Measurements from ENCODE around the gene CCDC6.

The CCDC6 gene

DNA sequence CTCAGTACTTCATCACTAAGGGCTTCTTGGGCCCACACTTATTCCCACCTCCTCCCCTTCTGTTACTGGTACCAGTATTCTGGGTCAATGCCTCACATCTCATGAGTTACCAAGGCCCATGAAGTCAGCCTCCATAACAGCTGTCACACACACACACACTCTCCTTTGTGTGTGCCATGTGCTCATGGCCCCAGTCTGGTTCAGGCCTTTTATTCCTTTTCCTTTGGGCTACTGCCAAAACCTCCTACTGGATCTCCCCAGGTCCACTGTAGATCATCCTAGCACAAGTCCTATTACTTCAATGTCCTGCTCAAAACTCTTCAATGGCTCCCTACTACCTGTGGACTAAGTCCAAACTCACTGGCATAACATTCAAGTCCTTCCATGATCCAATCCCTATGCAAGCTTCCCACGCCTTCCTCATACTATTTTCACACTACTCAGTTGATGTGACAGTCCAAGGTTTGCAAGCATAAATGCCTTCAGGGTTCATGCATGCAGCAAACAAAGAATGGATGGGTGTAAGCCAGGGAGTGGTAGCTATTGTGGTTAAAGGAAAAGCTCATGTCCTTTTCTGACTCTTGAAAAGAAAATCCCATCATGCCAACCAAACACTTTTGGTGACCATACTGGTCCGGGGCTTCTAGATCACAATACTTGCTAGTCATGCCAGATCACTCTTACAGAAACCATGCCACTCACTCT lies 68.1 kb downstream of the CCDC6 start:
- peaks cover 19 to 42% (median 37%) of the 10 kb centered on the region in 4 experiments for H3K4me1 ChIP-seq (ENCODE audit: control extremely low read depth in 1 of 4, control insufficient read depth in 4 of 4, insufficient read depth in 4 of 4, low read length in 3 of 4)
- H3K27me3 ChIP-seq (replicated peaks in 2 of 5; ENCODE audit: control insufficient read depth in 4 of 5, insufficient read depth in 5 of 5, low read length in 4 of 5), result no peaks in the 10 kb centered on the region
- no peak for DNase-seq
- H3K36me3 ChIP-seq (ENCODE audit: control insufficient read depth in 4 of 4, insufficient read depth in 4 of 4, low read length in 3 of 4), result peaks cover 0 to 15% (median 2%) of the 10 kb centered on the region in 4 experiments
- ChIA-PET POLR2A (no interaction called here), CTCF (interaction anchor here (0.7 to 10.0 kb wide), 10 partner anchors 7 to 70 kb away, joined by 3 to 67 read pairs (median 4); partner anchors contain the start of gene CCDC6)
- 100% methylated on average over 1 of the region's 2 CpGs for WGBS (ENCODE audit: insufficient coverage)
- H3K9me3 ChIP-seq (ENCODE audit: control extremely low read depth in 1 of 5, control insufficient read depth in 4 of 5, insufficient read depth in 2 of 5, low read depth in 1 of 5, low read length in 4 of 5), result no peaks in the 10 kb centered on the region
- H3K4me3 ChIP-seq (ENCODE audit: control insufficient read depth in 1 of 7, extremely low read depth in 1 of 7, insufficient read depth in 4 of 7, low read depth in 2 of 7, low read length in 6 of 7), result no peak overlapping the region
- H3K27ac ChIP-seq (ENCODE audit: insufficient read depth in 1 of 2, low read depth in 1 of 2, low read length in 2 of 2, poor library complexity in 1 of 2, severe bottlenecking in 2 of 2), result no peak overlapping the region

DNA sequence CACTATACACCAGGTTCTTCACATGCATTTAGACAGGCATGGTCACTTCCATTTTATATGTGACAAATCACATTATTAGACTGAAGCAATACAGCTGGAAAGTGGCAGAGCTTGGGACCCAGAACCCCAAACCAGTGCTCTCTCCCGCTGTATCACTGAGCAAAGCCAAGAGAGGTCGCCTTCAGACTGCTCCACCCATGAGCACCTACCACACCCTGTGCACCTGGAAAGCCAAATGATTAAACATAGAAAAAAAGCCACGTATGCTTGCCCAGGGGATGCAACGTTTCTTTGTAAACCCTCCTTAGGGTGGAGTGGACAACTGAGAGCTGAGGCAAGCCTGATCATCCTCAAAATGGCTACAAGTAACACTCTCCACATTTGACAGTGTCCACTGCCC lies 72.5 kb downstream of the CCDC6 start:
- ChIA-PET CTCF (interaction anchor here (0.9 to 10.0 kb wide), 6 partner anchors 12 to 73 kb away, joined by 3 to 67 read pairs (median 16); partner anchors contain the start of gene CCDC6), POLR2A (no interaction called here)
- Histone ChIP-seq H3K4me1 (ENCODE audit: control extremely low read depth in 1 of 4, control insufficient read depth in 4 of 4, insufficient read depth in 4 of 4, low read length in 3 of 4) (peaks cover 37 to 77% (median 66%) of the 10 kb centered on the region in 4 experiments), H3K4me3 (ENCODE audit: control insufficient read depth in 1 of 7, extremely low read depth in 1 of 7, insufficient read depth in 4 of 7, low read depth in 2 of 7, low read length in 6 of 7) (peak overlapping the region in 1 of 7 experiments; percentile 20), H3K27ac (ENCODE audit: insufficient read depth in 1 of 2, low read depth in 1 of 2, low read length in 2 of 2, poor library complexity in 1 of 2, severe bottlenecking in 2 of 2) (peak overlapping the region; percentile 47 to 94), H3K27me3 (replicated peaks in 2 of 5; ENCODE audit: control insufficient read depth in 4 of 5, insufficient read depth in 5 of 5, low read length in 4 of 5) (no peaks in the 10 kb centered on the region), H3K36me3 (ENCODE audit: control insufficient read depth in 4 of 4, insufficient read depth in 4 of 4, low read length in 3 of 4) (peaks cover 0 to 17% (median 1%) of the 10 kb centered on the region in 4 experiments), H3K9me3 (ENCODE audit: control extremely low read depth in 1 of 5, control insufficient read depth in 4 of 5, insufficient read depth in 2 of 5, low read depth in 1 of 5, low read length in 4 of 5) (no peaks in the 10 kb centered on the region)
- WGBS (ENCODE audit: insufficient coverage), result 95% methylated on average over 4 of the region's 4 CpGs
- no peak for DNase-seq

DNA sequence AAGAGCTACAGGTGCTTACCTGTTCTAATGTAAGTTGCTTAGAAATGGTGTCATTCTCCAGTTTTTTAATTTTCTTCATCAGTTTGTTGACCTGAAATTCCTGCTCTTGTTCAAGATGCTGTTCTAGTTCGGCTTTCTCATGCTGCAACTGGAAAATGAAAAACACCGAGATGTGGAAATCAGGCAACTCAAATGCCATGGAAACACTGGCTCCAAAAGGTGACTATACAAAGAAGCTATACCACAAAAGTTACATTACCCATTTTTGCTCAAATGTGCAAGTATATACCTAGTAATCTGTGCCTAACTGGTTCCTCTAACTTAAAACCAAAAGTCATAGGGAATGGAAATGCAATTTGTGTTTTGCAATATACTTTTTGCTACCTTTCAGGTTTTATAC lies 73.8 kb downstream of the CCDC6 start:
- CTCF ChIA-PET, result interaction anchor here (0.8 to 10.0 kb wide), 12 partner anchors 9 to 206 kb away, joined by 3 to 67 read pairs (median 14); partner anchors contain the start of genes CCDC6 and SLC16A9
- POLR2A ChIA-PET, result interaction anchor here (0.9 to 1.5 kb wide), 5 partner anchors 11 to 206 kb away, joined by 3 to 16 read pairs (median 7); partner anchors contain the start of gene CCDC6
- H3K9me3 ChIP-seq (ENCODE audit: control extremely low read depth in 1 of 5, control insufficient read depth in 4 of 5, insufficient read depth in 2 of 5, low read depth in 1 of 5, low read length in 4 of 5), result no peaks in the 10 kb centered on the region
- H3K27me3 ChIP-seq (replicated peaks in 2 of 5; ENCODE audit: control insufficient read depth in 4 of 5, insufficient read depth in 5 of 5, low read length in 4 of 5), result no peaks in the 10 kb centered on the region
- H3K4me3 ChIP-seq (ENCODE audit: control insufficient read depth in 1 of 7, extremely low read depth in 1 of 7, insufficient read depth in 4 of 7, low read depth in 2 of 7, low read length in 6 of 7), result peak overlapping the region in 5 of 7 experiments; percentile 12 to 60 (median 32)
- H3K27ac ChIP-seq (ENCODE audit: insufficient read depth in 1 of 2, low read depth in 1 of 2, low read length in 2 of 2, poor library complexity in 1 of 2, severe bottlenecking in 2 of 2), result peak overlapping the region; percentile 94
- peak in 2 of 3 donors; percentile 67 to 73 for DNase-seq
- 23% methylated on average over 2 of the region's 2 CpGs for WGBS (ENCODE audit: insufficient coverage)
- H3K4me1 ChIP-seq (ENCODE audit: control extremely low read depth in 1 of 4, control insufficient read depth in 4 of 4, insufficient read depth in 4 of 4, low read length in 3 of 4), result peaks cover 40 to 89% (median 66%) of the 10 kb centered on the region in 4 experiments
- H3K36me3 ChIP-seq (ENCODE audit: control insufficient read depth in 4 of 4, insufficient read depth in 4 of 4, low read length in 3 of 4), result peaks cover 0 to 15% (median 1%) of the 10 kb centered on the region in 4 experiments

DNA sequence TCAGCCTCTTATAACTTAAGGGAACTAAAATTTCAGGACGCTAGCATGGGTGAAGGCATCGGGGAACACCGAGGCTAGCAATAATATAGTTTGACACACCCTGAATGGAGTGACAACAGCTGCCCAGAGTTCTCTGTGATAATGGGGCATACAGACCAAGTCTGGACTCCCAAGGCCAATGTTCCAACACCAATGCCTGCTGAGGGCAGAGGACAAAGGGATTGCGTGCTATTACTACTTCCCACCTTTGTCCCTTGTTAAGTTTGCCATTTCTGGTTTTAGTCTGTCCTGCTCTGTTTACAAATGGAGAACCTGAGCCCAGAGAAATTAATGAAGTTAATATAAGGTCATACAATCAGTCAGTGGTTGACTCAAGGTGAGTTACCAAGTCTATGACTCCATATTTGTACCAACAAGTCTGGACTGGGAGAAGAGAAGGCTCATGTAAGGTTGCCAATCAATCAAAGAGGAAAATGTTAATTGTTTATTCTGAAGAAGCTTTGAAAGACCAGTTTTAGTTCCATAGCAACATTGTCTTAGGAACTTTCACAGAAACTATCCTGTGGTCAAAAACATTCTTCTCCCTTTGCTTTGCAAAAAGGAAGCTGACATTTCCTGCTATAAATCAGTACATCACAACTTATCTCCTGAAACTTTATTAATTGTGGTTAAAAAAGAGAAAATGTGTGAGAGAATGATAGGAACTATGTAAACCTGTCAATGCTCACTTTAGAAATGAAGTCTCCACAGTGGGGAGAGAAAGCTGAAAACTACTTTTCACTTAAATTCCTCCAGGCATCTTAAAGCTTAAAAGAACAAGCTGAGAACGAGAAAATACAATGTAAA lies 74.5 kb downstream of the CCDC6 start:
- WGBS (ENCODE audit: insufficient coverage), result 82% methylated on average over 3 of the region's 5 CpGs
- Histone ChIP-seq H3K27me3 (replicated peaks in 2 of 5; ENCODE audit: control insufficient read depth in 4 of 5, insufficient read depth in 5 of 5, low read length in 4 of 5) (no peaks in the 10 kb centered on the region), H3K4me1 (ENCODE audit: control extremely low read depth in 1 of 4, control insufficient read depth in 4 of 4, insufficient read depth in 4 of 4, low read length in 3 of 4) (peaks cover 40 to 91% (median 65%) of the 10 kb centered on the region in 4 experiments), H3K27ac (ENCODE audit: insufficient read depth in 1 of 2, low read depth in 1 of 2, low read length in 2 of 2, poor library complexity in 1 of 2, severe bottlenecking in 2 of 2) (peak overlapping the region; percentile 94), H3K9me3 (ENCODE audit: control extremely low read depth in 1 of 5, control insufficient read depth in 4 of 5, insufficient read depth in 2 of 5, low read depth in 1 of 5, low read length in 4 of 5) (no peaks in the 10 kb centered on the region), H3K4me3 (ENCODE audit: control insufficient read depth in 1 of 7, extremely low read depth in 1 of 7, insufficient read depth in 4 of 7, low read depth in 2 of 7, low read length in 6 of 7) (peak overlapping the region in 5 of 7 experiments; percentile 12 to 60 (median 45)), H3K36me3 (ENCODE audit: control insufficient read depth in 4 of 4, insufficient read depth in 4 of 4, low read length in 3 of 4) (peaks cover 0 to 21% (median 1%) of the 10 kb centered on the region in 4 experiments)
- POLR2A ChIA-PET, result interaction anchor here (0.9 to 1.5 kb wide), 5 partner anchors 12 to 206 kb away, joined by 3 to 16 read pairs (median 7); partner anchors contain the start of gene CCDC6
- peak; percentile 65 to 89 (median 79) for DNase-seq
- CTCF ChIA-PET, result interaction anchor here (0.8 to 10.0 kb wide), 18 partner anchors 8 to 209 kb away, joined by 3 to 67 read pairs (median 5); partner anchors contain the start of genes CCDC6 and SLC16A9

DNA sequence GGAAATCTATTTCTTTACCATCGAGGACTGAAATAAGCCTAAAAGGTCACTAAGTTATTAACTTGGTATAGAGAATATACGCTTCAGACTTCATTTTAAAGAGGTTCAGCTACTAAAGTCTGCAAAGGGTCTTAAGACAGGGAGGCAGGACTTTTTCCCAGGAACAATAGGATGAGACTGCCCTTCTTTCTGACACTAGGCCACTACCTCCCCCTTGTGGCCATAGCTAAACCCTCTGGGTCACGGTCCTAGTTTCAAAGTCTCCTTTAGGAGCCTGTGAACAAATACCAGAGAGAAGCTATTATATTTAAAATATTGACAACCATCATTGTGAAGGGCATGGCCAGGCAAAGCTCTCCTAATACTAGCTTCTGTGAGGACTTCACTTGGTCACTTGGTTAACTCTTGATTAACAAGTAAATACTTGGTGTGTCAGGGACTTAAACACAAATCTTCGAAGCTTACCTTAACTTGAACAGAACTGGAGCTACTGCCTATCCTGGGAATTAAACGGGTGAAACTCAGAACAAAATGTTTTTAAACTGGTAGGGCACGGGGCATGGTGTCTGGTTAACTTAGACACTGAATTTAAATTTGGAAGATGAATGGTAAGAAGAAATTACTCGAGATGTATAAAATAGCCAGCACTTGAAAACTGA lies 75.6 kb downstream of the CCDC6 start:
- Histone ChIP-seq H3K27me3 (replicated peaks in 2 of 5; ENCODE audit: control insufficient read depth in 4 of 5, insufficient read depth in 5 of 5, low read length in 4 of 5) (no peaks in the 10 kb centered on the region), H3K4me1 (ENCODE audit: control extremely low read depth in 1 of 4, control insufficient read depth in 4 of 4, insufficient read depth in 4 of 4, low read length in 3 of 4) (peaks cover 40 to 94% (median 66%) of the 10 kb centered on the region in 4 experiments), H3K36me3 (ENCODE audit: control insufficient read depth in 4 of 4, insufficient read depth in 4 of 4, low read length in 3 of 4) (peaks cover 0 to 28% (median 1%) of the 10 kb centered on the region in 4 experiments), H3K4me3 (ENCODE audit: control insufficient read depth in 1 of 7, extremely low read depth in 1 of 7, insufficient read depth in 4 of 7, low read depth in 2 of 7, low read length in 6 of 7) (no peak overlapping the region), H3K27ac (ENCODE audit: insufficient read depth in 1 of 2, low read depth in 1 of 2, low read length in 2 of 2, poor library complexity in 1 of 2, severe bottlenecking in 2 of 2) (peak overlapping the region; percentile 94), H3K9me3 (ENCODE audit: control extremely low read depth in 1 of 5, control insufficient read depth in 4 of 5, insufficient read depth in 2 of 5, low read depth in 1 of 5, low read length in 4 of 5) (no peaks in the 10 kb centered on the region)
- 100% methylated on average over 2 of the region's 7 CpGs for WGBS (ENCODE audit: insufficient coverage)
- ChIA-PET CTCF (interaction anchor here (0.7 to 10.0 kb wide), 25 partner anchors 8 to 208 kb away, joined by 3 to 67 read pairs (median 4); partner anchors contain the start of gene CCDC6), POLR2A (no interaction called here)
- peak; percentile 55 to 62 (median 59) for DNase-seq

DNA sequence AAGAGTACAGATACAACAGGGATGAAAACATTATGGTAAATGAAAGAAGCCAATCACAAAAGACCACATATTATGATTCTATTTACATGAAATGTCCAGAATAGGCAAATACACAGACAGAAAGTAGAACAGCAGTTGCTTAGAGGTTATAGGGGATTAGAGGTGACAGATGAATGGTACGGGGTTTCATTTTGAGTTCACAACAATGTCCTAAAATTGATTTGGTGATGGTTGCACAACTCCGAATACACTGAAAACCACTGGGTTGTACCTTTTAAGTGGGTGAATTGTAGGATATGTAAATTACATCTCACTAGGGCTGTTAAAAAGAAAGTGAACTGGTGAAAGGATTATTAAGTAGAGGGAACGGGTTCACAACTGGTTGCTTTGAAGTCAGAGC lies 76.8 kb downstream of the CCDC6 start:
- Histone ChIP-seq H3K27ac (ENCODE audit: insufficient read depth in 1 of 2, low read depth in 1 of 2, low read length in 2 of 2, poor library complexity in 1 of 2, severe bottlenecking in 2 of 2) (peak overlapping the region; percentile 23 to 94), H3K36me3 (ENCODE audit: control insufficient read depth in 4 of 4, insufficient read depth in 4 of 4, low read length in 3 of 4) (peaks cover 2 to 28% (median 4%) of the 10 kb centered on the region in 4 experiments), H3K27me3 (replicated peaks in 2 of 5; ENCODE audit: control insufficient read depth in 4 of 5, insufficient read depth in 5 of 5, low read length in 4 of 5) (no peaks in the 10 kb centered on the region), H3K9me3 (ENCODE audit: control extremely low read depth in 1 of 5, control insufficient read depth in 4 of 5, insufficient read depth in 2 of 5, low read depth in 1 of 5, low read length in 4 of 5) (no peaks in the 10 kb centered on the region), H3K4me3 (ENCODE audit: control insufficient read depth in 1 of 7, extremely low read depth in 1 of 7, insufficient read depth in 4 of 7, low read depth in 2 of 7, low read length in 6 of 7) (no peak overlapping the region), H3K4me1 (ENCODE audit: control extremely low read depth in 1 of 4, control insufficient read depth in 4 of 4, insufficient read depth in 4 of 4, low read length in 3 of 4) (peaks cover 30 to 84% (median 58%) of the 10 kb centered on the region in 4 experiments)
- WGBS (ENCODE audit: insufficient coverage), result 87% methylated on average over 2 of the region's 3 CpGs
- no peak for DNase-seq
- POLR2A ChIA-PET, result no interaction called here
- CTCF ChIA-PET, result interaction anchor here (1.6 to 2.8 kb wide), 4 partner anchors 10 to 204 kb away, joined by 6 to 27 read pairs (median 14); no protein-coding TSS in a partner anchor
